T-cell (primary cell): ENCODE results near the gene RYR1. TPM values are rescaled to one million over a fixed set of nuclear protein-coding genes. Genes with fewer than 3 reads are reported as not detected.

Experiments
- ATAC-seq, 4 experiments: fragments of 200-7000 bp in 3 of 4; fragments of 150-1000 bp in 1 of 4; cut with Tn5 transposase; replicated peaks in 1 of 4; 1 replicate in 3 of 4; 2 replicates in 1 of 4; pipeline ENCODE4 v1.10.0; 2021; ENCODE audit warnings: moderate library complexity in 3 of 4, mild to moderate bottlenecking in 2 of 4, moderate number of reproducible peaks in 1 of 4
- CTCF ChIA-PET, 2 donors: fragments of 300-600 bp; sonication (Branson Sonifier 250); formaldehyde crosslinking; loops; one replicate each; lab custom pipeline; 2022; ENCODE audit warnings: antibody characterized with exemption in 2 of 2; lab: Charles Lee
- POLR2A ChIA-PET, 2 donors: fragments of 300-600 bp; sonication (Branson Sonifier 250); formaldehyde crosslinking; loops; one replicate each; lab custom pipeline; 2022; ENCODE audit warnings: antibody characterized with exemption in 2 of 2; lab: Charles Lee
- DNase-seq, 35 experiments: peaks; one replicate each; pipeline versions ENCODE4 v3.0.0 to v3.0.0-alpha.2; 2013 to 2023
- H3K27ac ChIP-seq: one replicate; pipeline ENCODE4 v1.5.1; 2013; ENCODE audit warnings: low read length
- H3K27me3 ChIP-seq, 2 experiments: replicated peaks in 1 of 2; 1 replicate in 1 of 2; 2 replicates in 1 of 2; pipeline versions ENCODE4 v1.6.1 to v1.7.0; 2013; ENCODE audit warnings: low read length in 1 of 2, mixed read lengths in 1 of 2; ENCODE audit not compliant: control insufficient read depth in 2 of 2, insufficient read depth in 2 of 2; ENCODE audit errors: extremely low read depth in 1 of 2
- H3K36me3 ChIP-seq, 2 donors: 1 replicate in 1 of 2; 2 replicates in 1 of 2; pipeline versions ENCODE4 v1.6.1 to v1.7.0; 2013; ENCODE audit warnings: low read length in 1 of 2; ENCODE audit not compliant: control insufficient read depth in 2 of 2, insufficient read depth in 1 of 2; ENCODE audit errors: extremely low read depth in 1 of 2
- H3K4me1 ChIP-seq, 2 experiments: 1 replicate in 1 of 2; 2 replicates in 1 of 2; pipeline versions ENCODE4 v1.6.1 to v1.7.0; 2013; ENCODE audit warnings: low read length in 2 of 2, mixed read lengths in 1 of 2; ENCODE audit not compliant: insufficient read depth in 2 of 2, control insufficient read depth in 1 of 2; ENCODE audit errors: extremely low read depth in 1 of 2
- H3K4me3 ChIP-seq, 2 donors: 1 replicate in 1 of 2; 2 replicates in 1 of 2; pipeline versions ENCODE4 v1.5.1 to v1.7.0; 2013; ENCODE audit warnings: mild to moderate bottlenecking in 2 of 2, low read length in 1 of 2, moderate library complexity in 1 of 2; ENCODE audit not compliant: control insufficient read depth in 1 of 2; ENCODE audit errors: extremely low read depth in 1 of 2
- H3K9me3 ChIP-seq: 2 replicates; pipeline ENCODE4 v1.7.0; 2013
- H3K27ac Mint-ChIP-seq, 2 donors: one replicate each; pipeline ENCODE4 v1.8.0; 2020 to 2021; ENCODE audit warnings: mild to moderate bottlenecking in 2 of 2, mixed read lengths in 2 of 2
- H3K27me3 Mint-ChIP-seq, 2 donors: one replicate each; pipeline ENCODE4 v1.8.0; 2021 to 2022; ENCODE audit warnings: mixed read lengths in 2 of 2
- H3K36me3 Mint-ChIP-seq: one replicate; pipeline ENCODE4 v1.8.0; 2021; ENCODE audit warnings: mixed read lengths
- H3K4me1 Mint-ChIP-seq, 3 donors: one replicate each; pipeline ENCODE4 v1.8.0; 2020 to 2022; ENCODE audit warnings: mixed read lengths in 3 of 3, mild to moderate bottlenecking in 1 of 3
- H3K4me3 Mint-ChIP-seq, 3 donors: one replicate each; pipeline ENCODE4 v1.8.0; 2020 to 2022; ENCODE audit warnings: mild to moderate bottlenecking in 3 of 3, mixed read lengths in 3 of 3, moderate library complexity in 3 of 3
- H3K9me3 Mint-ChIP-seq, 3 donors: one replicate each; pipeline ENCODE4 v1.8.0; 2020 to 2022; ENCODE audit warnings: mixed read lengths in 3 of 3
- WGBS: methylation state at CpG from one replicate; pipeline ENCODE4 v1.1.5; 2013; ENCODE audit warnings: missing lambda C conversion rate; ENCODE audit not compliant: insufficient coverage; 5-methylcytosine and 5-hydroxymethylcytosine counted together
- total RNA-seq, 35 experiments: library from RNA in 6 of 35; stranded (reverse) in 6 of 35; fragments of 120-200 nt in 1 of 35; gene quantifications; one replicate each; pipeline versions ENCODE4 v1.2.1 to v1.2.4 and lab custom pipeline; 2013 to 2026

Gene RYR1
- total RNA-seq, 5 donors from 2014 or later (not counting 1 experiment from before 2014, with no cell fraction given), result 1.1 to 3.8 (median 2.9) TPM

DNA sequence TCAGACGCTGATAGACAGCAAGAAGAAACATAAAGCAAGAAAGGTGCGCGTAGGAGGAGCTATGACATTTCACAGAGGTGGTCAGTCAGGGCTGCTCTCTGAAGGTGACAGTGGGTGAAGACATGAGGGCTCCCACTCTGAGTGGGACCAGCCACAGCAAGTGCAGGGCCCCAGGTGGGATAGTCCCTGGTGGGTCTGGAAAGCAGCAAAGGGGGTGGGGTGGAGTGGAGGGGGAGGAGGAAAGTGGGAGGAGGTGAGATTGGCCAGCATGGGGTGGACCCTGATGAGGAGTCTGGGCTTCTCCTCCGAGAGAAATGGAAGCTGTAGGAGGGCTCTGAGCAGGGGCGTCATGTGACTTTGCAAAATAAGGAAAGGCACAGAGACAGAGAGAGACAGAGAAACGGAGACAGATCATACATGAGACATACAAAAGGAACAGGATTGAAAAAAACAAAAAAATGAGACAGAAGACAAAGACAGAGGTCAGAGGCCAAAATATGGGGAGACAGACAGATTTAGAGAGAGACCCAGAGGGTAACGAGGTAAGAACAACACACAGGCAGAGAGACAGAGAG is 181.6 kb downstream of the RYR1 start:
- peaks cover 50 to 62% (median 56%) of the 10 kb centered on the region in 3 donors for H3K4me1 Mint-ChIP-seq
- H3K27ac Mint-ChIP-seq, result peak overlapping the region; percentile 75 to 77
- H3K27ac ChIP-seq, result no peak overlapping the region
- no peaks in the 10 kb centered on the region for H3K27me3 Mint-ChIP-seq
- no peaks in the 10 kb centered on the region for H3K27me3 ChIP-seq
- peaks cover 11 to 64% of the 10 kb centered on the region in 2 experiments for H3K4me1 ChIP-seq
- H3K9me3 ChIP-seq, result no peaks in the 10 kb centered on the region
- DNase-seq, result no peak
- no peak for ATAC-seq
- ChIA-PET POLR2A (no interaction called here), CTCF (interaction anchor here (0.7 kb wide), 2 partner anchors 110 to 315 kb away, joined by 7 to 13 read pairs; partner anchors contain the start of genes MRPS12 (in 1 of the 2) and SARS2 (in 1 of the 2))
- peaks cover 39% of the 10 kb centered on the region for H3K36me3 Mint-ChIP-seq
- H3K36me3 ChIP-seq, result peaks cover 17 to 44% of the 10 kb centered on the region in 2 donors
- H3K4me3 ChIP-seq, result no peak overlapping the region
- no peaks in the 10 kb centered on the region for H3K9me3 Mint-ChIP-seq
- peak overlapping the region; percentile 69 to 98 (median 71) for H3K4me3 Mint-ChIP-seq
- WGBS, result 92% methylated on average over 2 of the region's 7 CpGs

DNA sequence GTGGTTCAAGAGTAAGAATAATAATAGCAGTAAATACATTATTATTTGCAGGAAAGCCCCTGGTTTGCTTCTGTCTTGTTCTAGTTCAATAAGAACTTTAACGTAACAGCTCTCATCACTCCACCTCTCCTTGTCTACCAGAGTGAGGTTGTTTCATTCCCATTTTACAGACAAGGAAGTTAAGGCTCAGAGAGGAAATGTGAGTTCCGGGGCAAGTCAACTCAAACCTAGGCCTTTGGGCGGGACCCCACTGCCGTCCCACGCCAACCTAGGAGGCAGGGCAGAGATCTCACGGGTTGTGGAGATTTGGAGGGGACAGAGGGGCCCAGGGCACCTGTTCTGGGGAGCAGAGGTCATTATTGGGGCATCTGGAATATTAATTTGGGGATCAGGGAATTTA is 182.8 kb downstream of the RYR1 start:
- Histone ChIP-seq H3K4me3 (peak overlapping the region in 1 of 2 donors; percentile 95), H3K36me3 (peaks cover 11 to 45% of the 10 kb centered on the region in 2 donors), H3K4me1 (peaks cover 11 to 69% of the 10 kb centered on the region in 2 experiments), H3K9me3 (no peaks in the 10 kb centered on the region), H3K27me3 (no peaks in the 10 kb centered on the region), H3K27ac (peak overlapping the region; percentile 68)
- H3K27me3 Mint-ChIP-seq, result no peaks in the 10 kb centered on the region
- POLR2A ChIA-PET, result no interaction called here
- CTCF ChIA-PET, result no interaction called here
- peaks cover 54 to 64% (median 60%) of the 10 kb centered on the region in 3 donors for H3K4me1 Mint-ChIP-seq
- no peak for ATAC-seq
- DNase-seq, result no peak
- peak overlapping the region; percentile 98 for H3K27ac Mint-ChIP-seq
- H3K4me3 Mint-ChIP-seq, result peak overlapping the region; percentile 96 to 98 (median 98)
- WGBS, result 37% methylated on average over 5 of the region's 6 CpGs
- H3K9me3 Mint-ChIP-seq, result no peaks in the 10 kb centered on the region
- peaks cover 29% of the 10 kb centered on the region for H3K36me3 Mint-ChIP-seq

DNA sequence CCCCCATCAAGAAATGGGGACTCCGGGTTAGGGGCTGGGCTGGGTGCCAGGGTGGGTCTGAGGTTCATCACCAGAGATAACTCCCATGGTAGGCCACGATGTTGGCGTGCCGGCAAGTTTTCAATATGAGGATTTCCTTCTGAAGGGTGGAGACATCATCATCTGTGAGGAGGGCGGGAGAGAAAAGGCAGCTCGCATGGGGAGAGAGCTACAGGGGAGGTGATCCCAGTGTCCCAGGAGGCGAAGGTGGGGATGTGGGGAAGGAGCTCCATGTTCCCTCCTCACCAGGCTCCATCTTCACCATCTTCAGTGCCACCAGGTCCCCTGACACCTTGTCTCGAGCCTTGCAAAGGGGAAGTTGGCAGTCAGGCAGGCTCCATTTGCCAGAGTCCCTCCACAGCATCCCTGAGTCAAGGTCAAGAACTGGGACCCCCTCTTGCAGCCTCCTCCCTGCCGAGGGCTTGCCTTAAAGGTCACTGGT is 183.8 kb downstream of the RYR1 start:
- peaks cover 11 to 69% of the 10 kb centered on the region in 2 experiments for H3K4me1 ChIP-seq
- H3K36me3 Mint-ChIP-seq, result peaks cover 38% of the 10 kb centered on the region
- DNase-seq, result peak in 6 of 35 experiments; percentile 7 to 37 (median 19)

DNA sequence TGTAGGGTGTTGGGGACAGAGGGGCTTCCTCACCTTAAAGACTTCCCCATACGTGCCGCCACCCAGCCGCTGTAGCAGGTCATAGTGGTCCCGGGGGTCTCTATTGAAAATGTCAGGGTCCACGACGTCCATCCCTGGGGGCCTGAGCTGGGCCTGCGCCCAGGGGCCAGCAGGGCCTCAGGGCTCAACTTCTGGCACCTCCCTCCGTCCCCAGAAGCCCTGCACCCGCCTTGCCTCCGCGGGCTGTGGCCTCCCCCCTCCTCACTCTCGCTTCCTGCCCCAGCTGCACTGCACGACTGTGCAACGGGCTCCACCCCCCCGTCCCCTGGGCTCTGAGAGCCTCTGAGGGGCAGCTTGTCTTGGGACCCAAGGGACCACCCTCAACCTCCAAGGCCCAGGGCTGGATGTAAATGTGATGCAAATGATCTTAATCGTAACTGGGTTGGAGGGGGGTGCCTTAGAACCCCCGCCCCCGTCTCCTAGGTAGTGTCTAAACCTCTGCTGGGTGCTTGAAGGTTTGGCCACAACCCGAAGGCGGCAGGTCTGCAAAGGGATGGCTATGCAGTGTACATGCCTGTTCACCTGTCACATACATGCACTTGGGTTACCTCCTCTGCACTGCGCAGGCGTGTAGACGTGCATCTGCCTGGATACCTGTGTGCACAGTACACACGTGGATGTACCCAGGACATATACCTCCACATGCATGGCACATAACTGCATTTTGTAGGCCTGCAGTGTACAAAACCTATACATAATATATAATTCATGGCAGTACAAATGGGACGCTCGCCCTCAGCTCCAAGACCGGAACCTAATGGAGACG is 184.5 kb downstream of the RYR1 start, which contains the start of gene MAP4K1:
MAP4K1 (minus strand) TSS at position 190 of the 826 bp plus-strand sequence; CDS start at position 132, 58 bp downstream.
- Mint-ChIP-seq H3K4me3 (peak within 1 kb of the TSS; percentile 96 to 98 (median 98)), H3K27ac (peak within 1 kb of the TSS; percentile 98), H3K4me1 (peaks cover 55 to 61% (median 57%) of the 10 kb centered on the region in 3 donors), H3K27me3 (no peaks in the 10 kb centered on the region), H3K9me3 (no peaks in the 10 kb centered on the region), H3K36me3 (peaks cover 35% of the 10 kb centered on the region)
- Histone ChIP-seq H3K4me1 (peaks cover 11 to 69% of the 10 kb centered on the region in 2 experiments), H3K36me3 (peaks cover under 1 to 47% of the 10 kb centered on the region in 2 donors), H3K9me3 (no peaks in the 10 kb centered on the region), H3K27me3 (no peaks in the 10 kb centered on the region), H3K27ac (peak within 1 kb of the TSS; percentile 68), H3K4me3 (peak within 1 kb of the TSS; percentile 95 to 96)
- DNase-seq, result peak; percentile 34 to 78 (median 61)
- ChIA-PET POLR2A (interaction anchor here in 1 of 2 donors (0.6 kb wide), 1 partner anchor 71 kb away, joined by 6 read pairs; no protein-coding TSS in a partner anchor), CTCF (interaction anchor here in 1 of 2 donors (0.8 to 2.1 kb wide), 5 partner anchors 17 to 312 kb away, joined by 3 to 21 read pairs (median 6); partner anchors contain the start of genes FAM98C, MRPS12 and SARS2)
- ATAC-seq, result peak; percentile 63 to 80 (median 76)
- 1% methylated on average over 20 of the region's 28 CpGs for WGBS

More for the DNA sequence above, 183.8 kb downstream of the RYR1 start:
- Histone ChIP-seq H3K27me3 (no peaks in the 10 kb centered on the region), H3K4me3 (peak overlapping the region; percentile 95 to 96), H3K27ac (peak overlapping the region; percentile 68), H3K9me3 (no peaks in the 10 kb centered on the region), H3K36me3 (peaks cover 7 to 47% of the 10 kb centered on the region in 2 donors)
- ATAC-seq, result peak in 1 of 4 experiments; percentile 8
- Mint-ChIP-seq H3K27me3 (no peaks in the 10 kb centered on the region), H3K4me1 (peaks cover 59 to 65% (median 64%) of the 10 kb centered on the region in 3 donors), H3K9me3 (no peaks in the 10 kb centered on the region), H3K4me3 (peak overlapping the region; percentile 96 to 98 (median 98)), H3K27ac (peak overlapping the region; percentile 98)
- ChIA-PET CTCF (interaction anchor here in 1 of 2 donors (0.8 to 1.6 kb wide), 2 partner anchors 17 to 214 kb away, joined by 3 to 6 read pairs; partner anchors contain the start of gene FAM98C), POLR2A (interaction anchor here in 1 of 2 donors (0.6 kb wide), 1 partner anchor 187 kb away, joined by 4 read pairs; no protein-coding TSS in a partner anchor)
- 0% methylated on average over 5 of the region's 9 CpGs for WGBS

DNA sequence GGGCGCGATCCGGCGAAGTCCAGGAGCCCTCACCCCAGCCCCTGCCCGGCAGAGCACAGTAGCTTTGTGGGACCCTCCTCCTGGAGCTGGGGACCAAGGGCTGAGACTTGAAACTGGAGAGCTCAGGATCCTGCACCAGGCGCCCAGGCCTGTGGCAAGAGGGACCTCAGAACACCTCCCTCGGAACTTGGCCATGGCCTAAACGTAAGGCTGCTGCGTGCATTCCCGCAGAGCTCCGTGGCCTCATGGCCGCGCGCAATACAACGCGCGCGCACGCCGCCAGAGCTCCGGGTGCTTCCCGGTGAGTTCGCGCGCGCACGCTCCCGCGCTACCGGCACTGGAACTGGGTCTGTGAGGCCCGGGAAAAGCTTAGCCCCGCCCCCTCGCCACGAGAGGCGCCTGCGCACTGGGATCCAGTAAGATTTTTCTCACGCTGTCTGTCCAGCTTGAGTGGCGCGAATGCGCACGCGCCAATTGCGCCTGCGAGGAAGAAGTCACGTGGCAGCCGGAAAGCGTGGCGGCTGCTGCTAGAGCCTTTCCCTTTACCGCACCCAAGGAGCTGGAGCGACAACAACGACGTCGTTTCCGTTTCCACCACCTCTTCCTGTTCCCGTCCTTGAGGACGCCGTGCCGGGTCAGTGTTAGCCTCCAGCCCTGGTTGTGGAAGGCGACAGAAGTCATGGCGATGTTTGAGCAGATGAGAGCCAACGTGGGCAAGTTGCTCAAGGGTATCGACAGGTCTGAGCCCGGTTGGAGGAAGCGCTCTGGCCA is 185.3 kb downstream of the RYR1 start, which contains the start of gene EIF3K:
EIF3K (plus strand) TSS at position 599 of the 771 bp plus-strand sequence; CDS start at position 680, 81 bp downstream.
- peak within 1 kb of the TSS; percentile 83 for H3K27ac ChIP-seq
- Mint-ChIP-seq H3K4me1 (peaks cover 50 to 56% (median 52%) of the 10 kb centered on the region in 3 donors), H3K4me3 (peak within 1 kb of the TSS; percentile 96 to 98 (median 98)), H3K9me3 (no peaks in the 10 kb centered on the region), H3K27ac (peak within 1 kb of the TSS; percentile 98), H3K27me3 (no peaks in the 10 kb centered on the region), H3K36me3 (peaks cover 33% of the 10 kb centered on the region)
- peak; percentile 92 to 99 (median 95) for DNase-seq
- peak within 1 kb of the TSS; percentile 95 to 96 for H3K4me3 ChIP-seq
- no peaks in the 10 kb centered on the region for H3K9me3 ChIP-seq
- peaks cover 11 to 62% of the 10 kb centered on the region in 2 experiments for H3K4me1 ChIP-seq
- ATAC-seq, result peak; percentile 68 to 82 (median 74)
- WGBS, result 2% methylated on average over 62 of the region's 64 CpGs
- ChIA-PET POLR2A (interaction anchor here in 1 of 2 donors (0.6 kb wide), 2 partner anchors 11 to 72 kb away, joined by 6 to 9 read pairs; no protein-coding TSS in a partner anchor), CTCF (interaction anchor here in 1 of 2 donors (0.6 to 2.1 kb wide), 6 partner anchors 16 to 312 kb away, joined by 3 to 21 read pairs (median 8); partner anchors contain the start of genes FAM98C, MRPS12 and SARS2)
- H3K27me3 ChIP-seq, result no peaks in the 10 kb centered on the region
- peaks cover 0 to 44% of the 10 kb centered on the region in 2 donors for H3K36me3 ChIP-seq
